Activated CD8-positive, alpha-beta memory T cell treated with anti-CD3 and anti-CD28 coated beads for 4 hours (primary cell): Measurements from ENCODE around the gene TNK2.
"Not testable (repeated sequence)": the region's sequence is repeated elsewhere in the genome, so short reads cannot be mapped to it uniquely, and the experiment has no call there.

ENCODE experiments used
- DNase-seq, 2 donors: peaks; one replicate each; pipeline ENCODE4 v3.0.0-alpha.2; 2020; ENCODE audit warnings: low read depth in 2 of 2

TNK2 gene

DNA sequence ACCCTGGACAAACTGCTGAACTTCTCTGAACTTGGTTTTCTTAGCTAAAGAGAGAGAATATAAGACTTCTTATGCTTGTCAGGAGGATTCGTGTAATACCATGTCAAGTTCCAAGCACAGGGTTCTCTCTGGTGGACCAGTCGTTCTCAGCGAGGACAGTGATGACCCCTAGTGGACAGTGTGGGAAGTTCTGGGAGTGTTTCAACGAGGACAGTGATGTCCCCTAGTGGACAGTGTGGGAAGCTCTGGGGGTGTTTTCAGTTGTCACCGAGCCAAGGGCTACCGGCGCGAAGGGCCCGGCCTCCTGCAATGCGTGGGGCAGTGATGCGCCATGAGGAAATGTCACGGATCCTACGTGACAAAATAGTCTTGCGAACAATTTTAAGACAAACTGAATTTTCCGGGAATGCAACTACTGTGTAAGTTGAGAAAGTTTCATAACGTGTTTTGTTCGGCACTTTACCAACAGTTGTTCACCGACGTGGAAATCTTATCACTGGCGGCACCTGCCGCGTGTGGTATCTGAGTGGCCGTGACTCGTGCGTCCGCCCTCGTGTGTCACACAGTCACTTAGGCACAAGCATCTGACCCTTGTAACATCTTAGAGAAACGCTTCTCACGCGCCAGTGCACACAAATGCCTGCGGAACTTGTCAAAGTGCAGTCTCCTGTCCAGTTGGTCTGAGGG, 57.4 kb downstream of the TNK2 start:
- peak; percentile 80 for DNase-seq

DNA sequence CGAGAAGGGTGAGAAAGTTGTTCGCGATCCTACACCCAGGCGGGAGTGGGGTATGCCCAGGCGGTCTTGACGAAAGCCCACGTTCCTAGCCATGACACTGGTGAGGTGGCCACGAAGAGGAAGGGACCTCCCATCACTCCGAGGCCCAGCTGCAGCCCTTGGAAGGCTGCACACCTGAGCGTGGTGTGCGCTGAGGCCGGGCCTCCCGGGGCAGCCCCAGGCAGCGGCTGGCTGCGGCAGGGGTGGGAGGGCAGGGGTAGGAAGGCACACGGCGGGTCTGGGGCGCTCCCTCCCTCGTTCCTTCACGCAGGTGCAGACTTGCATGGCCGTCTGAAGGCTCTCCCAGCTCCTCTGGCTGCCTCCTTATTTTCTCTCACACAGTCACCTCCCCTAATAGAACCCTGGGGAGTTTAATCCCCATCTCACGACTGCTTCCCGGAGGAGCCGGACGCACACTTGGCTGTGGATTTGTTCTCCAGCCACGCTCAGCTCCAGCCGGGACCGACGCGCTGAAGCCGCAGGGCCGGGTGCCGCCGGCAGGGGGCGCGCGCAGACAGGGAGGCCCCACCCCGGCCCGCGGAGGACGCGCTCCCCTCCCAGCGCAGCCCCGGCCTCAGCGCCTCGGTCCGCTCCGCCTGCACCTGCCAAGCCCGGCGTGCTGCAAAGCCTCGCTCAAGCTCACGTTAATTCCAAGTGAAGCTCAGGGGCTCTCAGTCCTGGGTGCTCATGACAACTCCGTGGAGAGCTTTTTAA, 58.9 kb downstream of the TNK2 start:
- DNase-seq: no peak

DNA sequence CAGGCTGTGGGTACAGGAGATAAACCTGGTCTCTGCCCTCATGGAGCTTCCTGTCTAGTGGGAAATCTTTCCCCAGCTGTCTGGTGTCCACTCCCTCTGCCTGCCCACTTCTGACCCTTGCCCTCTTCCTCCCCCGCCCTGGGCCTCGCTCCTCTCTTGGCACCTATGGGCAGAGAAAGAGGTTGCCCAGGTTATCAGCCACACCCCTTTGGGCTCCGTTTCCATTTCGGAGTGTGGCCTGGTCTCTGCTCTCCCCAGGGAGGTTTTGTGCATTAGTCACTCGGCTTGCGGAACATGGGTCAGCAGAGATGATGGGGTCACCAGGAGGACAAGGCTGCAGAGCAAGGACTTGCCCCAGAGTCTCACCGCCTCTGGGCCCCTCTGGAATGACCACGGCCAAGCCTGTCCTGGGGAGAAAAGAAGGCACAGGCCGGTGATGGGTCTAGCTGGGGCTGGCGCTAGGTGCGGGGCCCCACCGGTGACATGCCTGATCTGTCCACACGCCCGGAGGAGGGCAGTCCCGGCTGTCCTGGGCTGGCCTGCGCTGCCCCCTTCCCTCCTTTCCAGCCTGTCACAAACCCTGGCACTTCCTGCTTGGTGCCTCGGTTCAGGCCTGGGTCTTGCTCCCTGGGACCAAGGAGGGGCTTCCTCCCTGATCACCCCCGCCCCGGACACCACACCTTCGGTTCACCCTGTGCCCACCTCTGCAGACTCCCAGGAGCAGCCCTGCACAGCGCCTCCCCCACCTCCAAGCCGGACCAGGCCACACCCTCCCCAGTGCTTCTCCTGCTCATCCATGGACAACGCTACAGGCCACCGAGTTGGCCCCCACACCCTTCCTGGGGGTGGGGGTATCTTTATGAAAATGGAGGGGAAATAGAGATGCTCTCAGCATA, 61.0 kb downstream of the TNK2 start:
- DNase-seq: no peak

DNA sequence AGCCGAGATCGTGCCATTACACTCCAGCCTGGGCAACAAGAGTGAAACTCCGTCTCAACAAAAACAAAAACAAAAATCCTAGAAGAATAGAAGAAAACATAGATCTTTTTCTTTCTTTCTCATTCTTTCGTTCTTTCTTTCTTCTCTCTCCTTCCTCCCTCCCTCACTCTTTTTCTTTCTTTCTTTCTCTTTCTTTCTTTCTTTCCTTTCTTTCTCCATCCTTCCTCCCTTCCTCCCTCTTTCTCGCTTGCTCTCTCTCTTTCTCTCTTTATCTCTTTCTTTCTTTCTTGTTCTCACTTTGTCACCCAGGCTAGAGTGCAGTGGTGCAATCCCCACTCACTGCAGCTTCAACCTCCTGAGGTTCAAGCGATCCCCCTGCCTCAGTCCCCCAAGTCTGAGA, 62.9 kb downstream of the TNK2 start:
- DNase-seq: no peak

DNA sequence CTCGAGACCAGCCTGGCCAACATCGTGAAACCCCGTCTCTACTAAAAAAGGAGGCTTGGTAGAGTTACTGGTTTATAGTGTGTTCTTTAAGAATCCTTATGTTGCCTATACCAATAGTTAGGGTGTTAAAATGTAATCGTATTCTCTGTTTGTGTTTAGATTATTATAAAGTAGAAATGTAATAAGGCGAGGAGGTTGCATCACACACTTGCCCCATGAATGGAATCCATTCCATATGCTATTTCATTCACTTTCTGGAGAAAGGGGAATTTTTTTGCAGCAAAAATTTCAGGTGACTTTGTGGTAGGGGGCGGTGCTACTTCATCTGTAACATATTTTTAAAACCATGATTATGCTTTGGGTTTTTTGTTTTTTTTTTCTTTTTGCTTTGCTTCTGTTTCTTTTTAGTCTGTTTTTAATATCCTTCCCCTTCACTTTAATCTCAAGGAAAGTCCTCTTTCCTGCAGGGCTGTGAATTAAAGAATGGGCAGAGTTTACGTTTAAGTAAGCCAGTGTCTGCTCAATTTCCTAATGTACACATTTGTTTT, 63.6 kb downstream of the TNK2 start:
- no peak for DNase-seq

DNA sequence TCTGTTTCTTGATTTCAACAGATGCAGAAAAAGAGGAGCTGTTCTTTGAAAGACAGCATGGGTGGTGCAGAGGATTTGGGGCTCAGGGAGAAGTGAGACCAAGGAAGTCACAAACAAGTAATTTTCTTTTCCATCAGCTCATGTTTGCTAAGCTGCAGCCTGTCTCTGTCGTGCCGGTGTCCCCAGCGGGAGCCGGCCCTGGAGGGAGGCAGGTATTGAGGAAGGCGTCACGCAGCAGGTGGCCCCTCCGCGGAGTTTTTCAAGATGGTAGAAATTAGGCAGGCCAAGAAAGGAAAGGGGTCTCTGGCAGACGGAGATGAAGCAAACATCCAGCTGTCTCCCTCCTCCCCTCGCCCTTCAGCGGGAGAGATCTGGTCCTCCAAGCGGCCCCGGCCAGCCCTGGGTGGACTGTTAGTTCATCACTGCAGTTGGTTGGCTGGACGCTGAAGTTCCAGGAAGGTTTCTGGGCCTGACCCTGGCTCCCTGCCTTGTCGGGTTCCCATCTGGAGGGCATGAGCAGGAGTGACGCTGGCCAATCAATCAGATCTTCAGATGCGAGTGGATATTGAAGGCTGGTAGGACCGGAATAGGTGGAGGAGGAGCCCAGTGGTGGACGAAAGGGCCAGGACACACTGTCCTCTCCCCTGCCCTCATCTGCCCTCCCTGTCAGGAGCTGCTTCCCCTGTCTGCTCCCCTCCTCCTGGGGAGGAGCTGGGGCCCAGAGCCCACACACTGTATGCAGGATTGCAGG, 68.9 kb downstream of the TNK2 start:
- DNase-seq: no peak

DNA sequence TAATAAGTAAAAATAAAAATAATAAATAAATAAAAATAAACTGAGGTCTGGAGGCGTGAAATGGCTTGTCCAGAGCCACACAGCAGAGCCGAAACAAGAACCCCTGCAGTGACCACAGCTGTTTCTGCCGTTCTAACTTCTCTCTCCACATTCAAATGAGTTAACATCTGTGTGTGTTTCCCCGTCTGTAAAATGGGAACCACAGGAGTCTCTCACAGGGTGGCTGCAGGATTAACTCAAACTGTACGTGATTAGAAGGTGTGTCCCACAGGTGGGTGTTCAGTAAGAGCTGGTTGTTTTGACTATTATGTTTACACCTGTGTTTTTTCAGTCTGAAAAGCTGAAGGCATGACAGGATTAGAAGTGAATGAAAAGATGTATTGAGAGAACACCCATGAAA, 69.6 kb downstream of the TNK2 start:
- DNase-seq: no peak

DNA sequence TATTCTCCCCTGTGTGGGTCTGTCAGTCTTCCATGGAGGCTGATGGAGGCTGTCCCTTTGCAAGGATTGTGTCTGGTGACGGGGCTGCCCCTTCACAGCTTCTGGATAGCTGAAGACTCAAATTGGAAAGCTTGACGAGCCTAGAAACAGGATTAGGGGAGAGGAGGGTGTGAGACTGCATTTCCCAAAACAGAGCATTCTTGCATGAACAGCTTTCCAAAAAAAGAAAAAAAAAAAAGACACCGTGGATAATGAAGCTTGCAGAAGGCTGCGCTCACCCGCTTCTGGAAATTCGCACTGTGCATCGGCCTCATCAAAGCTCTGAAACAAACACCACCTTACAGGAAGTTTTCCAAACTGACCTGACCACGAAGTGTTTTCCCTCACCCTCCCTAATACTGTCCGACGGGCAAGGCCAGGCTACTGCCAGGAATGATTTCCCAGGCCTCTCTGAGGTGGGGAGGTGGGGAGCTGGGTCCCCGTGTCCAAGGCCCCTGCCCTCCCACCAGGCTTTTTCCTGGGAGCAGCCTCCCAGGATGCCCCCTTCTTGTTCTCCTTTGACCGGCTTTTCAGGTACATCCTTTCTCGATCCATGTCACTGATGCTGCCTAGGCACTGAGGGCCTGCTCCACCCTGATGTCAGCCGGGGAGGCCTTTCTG, 71.7 kb downstream of the TNK2 start:
- DNase-seq: no peak

DNA sequence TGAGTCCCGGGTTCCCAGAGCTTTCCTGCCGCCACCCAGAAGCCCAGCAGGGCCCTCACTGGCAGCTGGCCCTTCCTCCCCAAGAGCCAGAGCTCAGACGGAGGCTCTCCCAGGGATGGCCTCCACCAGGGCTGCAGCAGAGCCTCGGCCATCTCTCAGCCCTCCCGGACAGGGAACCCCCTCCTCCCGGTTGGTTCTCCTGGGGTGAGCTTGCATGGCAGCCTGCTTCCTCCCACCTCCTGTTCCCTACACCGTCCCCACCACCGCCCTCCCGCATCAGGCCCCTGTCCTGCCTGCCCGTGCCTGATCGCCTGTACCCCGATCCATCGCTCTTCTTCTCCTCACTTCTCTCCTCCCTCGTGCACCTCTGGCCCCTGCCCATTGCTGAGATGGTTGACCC, 72.6 kb downstream of the TNK2 start:
- DNase-seq: no peak

DNA sequence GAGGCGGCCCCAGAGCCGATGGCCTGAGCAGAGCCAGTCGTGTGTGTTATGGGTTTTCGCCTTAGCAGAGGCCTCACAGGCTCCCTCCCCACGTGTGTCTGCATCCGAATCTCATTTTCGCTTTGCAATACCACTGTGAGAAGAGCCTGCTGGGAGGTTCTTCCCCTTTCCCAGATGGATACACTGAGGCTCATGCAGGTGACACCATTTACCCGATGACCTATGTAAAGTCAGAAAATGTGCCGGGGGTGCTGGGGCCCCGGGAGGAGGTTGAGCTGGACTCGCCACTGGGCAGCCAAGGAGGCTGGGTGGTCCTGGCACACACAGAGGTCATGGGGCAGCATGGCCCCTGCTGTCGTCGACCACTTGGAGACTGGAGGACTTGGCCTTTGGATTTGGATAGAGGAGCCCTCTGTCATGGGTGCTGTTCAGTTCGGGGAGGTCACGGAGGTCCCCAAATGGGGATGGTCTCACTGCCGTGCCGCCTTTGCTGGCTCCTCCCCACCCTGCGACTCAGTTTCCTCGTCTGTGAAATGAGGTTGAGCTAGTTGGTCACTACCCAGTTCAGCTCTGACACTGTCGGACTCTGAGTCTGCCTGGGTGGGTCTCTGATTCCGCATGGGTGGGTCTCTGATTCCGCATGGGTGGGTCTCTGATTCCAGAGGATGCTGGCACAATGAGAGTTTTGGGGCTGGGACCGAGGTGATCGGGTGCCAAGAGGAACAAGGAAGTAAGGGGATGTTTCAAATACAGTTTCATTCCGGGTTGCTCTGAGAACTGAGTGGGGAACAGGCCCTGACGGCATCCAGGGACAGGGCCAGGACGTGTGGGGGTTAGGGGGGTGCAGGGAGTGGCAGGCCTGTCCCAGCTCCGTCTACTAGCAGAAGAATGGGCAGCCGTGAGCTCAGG, 73.4 kb downstream of the TNK2 start:
- DNase-seq: no peak

DNA sequence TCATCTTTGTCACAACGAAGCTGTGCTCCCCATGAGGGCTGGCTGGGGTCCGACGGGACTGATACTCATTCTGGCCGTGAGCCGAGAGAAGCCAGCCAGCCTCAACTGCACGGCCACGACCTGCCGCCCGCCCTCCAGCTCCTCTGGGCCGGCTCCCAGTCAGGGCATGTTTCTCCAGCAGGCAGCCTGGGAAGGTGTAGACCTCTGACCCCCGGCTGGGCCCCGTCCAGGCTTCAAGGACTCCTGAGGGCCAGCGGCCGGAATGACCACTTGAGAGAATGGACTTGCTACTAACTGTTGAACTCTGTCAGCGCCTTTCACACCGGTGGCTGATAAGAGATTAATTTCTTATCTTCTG, 78.5 kb downstream of the TNK2 start:
- no peak for DNase-seq

DNA sequence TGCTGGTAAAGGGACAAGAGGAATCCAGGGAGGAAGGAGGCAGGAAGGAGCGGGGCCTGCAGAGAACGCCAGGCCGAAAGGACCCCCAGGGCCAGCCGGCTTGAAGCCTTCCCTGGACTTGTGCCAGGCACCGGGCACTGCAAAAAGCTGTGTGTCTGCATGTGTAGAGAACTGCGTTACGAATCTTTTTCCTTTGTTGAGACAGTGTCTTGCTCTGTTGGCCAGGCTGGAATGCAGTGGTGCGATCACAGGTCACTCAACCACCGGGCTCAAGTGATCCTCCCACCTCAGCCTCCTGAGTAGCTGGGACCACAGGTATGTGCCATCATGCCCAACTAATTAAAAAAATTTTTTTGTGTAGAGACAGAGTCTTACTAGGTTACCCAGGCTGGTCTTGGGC, 79.6 kb downstream of the TNK2 start:
- no peak for DNase-seq

DNA sequence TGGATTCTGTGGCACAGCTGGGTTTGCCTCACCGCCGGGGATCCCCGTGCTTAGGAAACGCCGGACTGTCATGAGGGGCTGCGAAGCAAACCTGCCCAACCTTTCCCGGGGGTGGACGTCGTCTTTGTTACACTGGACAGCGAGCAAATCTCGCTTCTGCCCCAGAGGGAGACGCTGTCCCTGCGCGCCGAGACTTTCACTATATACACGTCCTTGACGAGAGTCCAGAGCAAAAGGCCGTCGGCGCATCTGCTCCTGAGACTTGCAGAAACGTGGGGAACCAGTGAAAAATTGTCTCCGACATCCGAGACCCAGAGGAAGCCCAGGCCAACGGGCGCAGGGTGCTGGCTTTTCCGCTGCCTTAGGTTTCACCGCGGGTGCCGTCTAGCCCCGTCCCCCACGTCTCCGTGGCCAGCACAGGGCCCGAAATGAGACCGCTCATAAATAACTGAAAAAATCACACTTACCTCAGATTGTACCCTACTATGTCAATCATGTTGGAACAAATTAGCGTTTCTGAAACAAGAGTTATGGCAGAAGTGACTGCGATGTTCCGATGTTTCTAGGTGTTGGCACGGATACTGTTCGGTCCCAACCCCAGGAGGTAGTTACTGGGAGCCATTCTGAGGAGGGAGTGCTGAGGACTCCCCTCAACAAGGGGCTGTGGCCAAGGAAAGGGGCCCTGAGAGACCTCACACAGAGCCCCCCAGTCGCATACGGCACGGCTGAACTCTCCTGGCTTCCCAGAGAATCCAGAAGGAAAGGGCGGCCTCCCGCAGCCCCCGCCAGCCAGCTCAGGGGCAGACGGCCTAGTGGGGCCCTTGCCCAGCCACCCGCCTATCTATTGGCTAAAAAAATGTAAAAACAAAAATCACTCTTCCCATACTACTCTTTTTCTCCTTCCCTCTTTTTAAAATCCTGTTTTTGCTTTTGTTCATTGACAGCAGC, 82.2 kb downstream of the TNK2 start:
- DNase-seq: no peak

DNA sequence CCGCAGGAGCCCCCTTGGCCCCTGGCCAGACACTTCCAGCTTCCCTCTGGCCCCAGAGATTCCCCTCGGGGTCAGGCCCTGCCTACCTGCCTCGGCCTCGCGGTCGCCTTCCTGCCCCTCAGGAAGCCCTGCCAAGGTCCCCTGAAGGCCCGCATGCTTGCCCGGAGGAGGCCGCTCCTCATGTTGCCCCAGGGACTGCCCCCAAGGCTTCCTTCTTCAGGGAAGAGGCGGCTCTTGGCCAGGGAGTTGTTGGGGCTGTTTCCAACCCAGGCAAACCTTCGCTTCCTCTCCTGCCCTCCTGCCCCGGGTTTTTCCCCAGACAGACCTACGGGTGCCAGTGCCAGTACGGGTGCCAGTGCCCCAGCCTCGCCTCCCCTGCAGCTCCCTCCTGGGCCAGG, 83.2 kb downstream of the TNK2 start:
- no peak for DNase-seq

DNA sequence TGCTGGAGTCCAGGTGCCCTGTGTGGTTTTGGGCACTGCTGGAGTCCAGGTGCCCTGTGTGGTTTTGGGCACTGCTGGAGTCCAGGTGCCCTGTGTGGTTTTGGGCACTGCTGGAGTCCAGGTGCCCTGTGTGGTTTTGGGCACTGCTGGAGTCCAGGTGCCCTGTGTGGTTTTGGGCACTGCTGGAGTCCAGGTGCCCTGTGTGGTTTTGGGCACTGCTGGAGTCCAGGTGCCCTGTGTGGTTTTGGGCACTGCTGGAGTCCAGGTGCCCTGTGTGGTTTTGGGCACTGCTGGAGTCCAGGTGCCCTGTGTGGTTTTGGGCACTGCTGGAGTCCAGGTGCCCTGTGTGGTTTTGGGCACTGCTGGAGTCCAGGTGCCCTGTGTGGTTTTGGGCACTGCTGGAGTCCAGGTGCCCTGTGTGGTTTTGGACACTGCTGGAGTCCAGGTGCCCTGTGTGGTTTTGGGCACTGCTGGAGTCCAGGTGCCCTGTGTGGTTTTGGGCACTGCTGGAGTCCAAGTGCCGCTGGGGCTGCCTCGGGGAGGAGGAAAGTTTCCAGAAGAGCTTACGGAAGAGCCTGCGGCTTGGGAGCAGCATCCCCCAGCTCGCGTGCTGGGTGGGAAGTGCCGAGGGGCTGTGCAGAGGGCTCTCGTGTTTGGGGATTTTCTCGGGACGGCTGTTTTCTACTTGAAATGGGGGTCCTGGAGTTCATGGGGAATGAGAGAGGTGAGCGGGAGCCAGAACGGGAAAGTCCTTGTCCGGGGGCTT, 83.7 kb downstream of the TNK2 start:
- not testable (repeated sequence) for DNase-seq

DNA sequence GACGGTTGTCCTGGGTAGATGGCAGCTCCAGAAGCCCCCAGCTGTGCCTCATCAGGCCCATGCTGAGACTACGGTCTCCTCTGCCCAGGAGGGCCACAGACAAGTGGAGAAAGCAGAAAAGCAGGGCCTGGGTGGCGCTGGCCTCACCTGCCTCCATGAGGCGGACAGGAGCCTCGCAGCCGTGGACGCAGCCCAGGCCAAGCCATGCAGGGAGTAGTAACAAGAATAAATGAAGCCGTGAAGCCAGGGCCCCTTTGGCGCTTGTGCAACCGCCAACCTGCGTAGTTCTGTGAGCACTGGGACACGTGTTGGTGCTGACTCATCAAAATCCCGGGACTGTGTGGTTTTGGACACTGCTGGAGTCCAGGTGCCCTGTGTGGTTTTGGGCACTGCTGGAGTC, 84.4 kb downstream of the TNK2 start:
- no peak for DNase-seq

DNA sequence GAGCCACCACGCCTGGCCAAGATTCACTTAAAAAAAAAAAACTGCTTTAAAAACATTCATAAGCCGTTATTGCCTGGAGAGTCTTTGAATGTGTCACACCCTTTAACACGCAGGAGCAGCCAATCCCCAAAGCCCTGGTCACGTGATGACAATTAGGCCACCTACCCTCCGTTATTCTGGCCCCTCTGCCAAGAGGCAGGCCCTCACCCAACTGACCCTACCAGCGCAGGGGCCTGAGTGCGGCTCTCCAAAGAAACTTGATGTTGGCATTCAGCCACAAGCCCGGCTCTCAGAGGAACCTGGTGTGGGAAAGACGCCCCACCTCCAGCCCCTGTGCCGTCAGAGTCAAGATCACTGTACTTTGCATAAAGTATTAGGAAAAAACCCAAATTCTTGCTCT, 85.1 kb downstream of the TNK2 start:
- no peak for DNase-seq

DNA sequence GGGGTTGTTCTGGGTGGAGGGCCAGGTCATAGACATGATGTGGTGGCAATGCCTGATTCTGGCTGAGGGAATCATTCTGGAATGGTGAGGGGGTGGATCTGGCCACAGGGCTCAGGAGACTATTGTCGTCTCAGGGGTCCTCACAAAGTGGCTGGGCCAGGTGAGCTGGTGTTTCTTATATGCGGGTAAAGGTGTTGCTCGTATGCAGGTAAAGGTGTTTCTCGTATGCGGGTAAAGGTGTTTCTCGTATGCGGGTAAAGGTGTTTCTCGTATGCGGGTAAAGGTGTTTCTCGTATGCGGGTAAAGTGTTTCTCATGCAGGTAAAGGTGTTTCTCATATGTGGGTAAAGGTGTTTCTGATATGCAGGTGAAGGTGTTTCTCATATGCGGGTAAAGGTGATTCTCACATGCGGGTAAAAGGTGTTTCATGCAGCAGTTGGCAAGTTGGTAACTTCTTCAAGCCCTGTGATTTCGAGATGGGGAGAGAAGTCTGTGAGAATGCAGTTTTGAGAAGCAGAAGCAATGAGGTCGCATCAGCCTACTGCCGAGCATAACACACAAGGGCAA, 86.1 kb downstream of the TNK2 start:
- no peak for DNase-seq
